Endothelial cell of umbilical vein (primary cell): Measurements from ENCODE around the gene MIEF1. TPM values are rescaled to one million over a fixed set of nuclear protein-coding genes. Genes with fewer than 3 reads are reported as not detected.

Experiments used
- BruUV-seq: library from RNA; stranded (reverse); fragments of 400-500 nt; replicated peaks from 2 replicates; lab custom pipeline; 2021; lab: Mats Ljungman, UMichigan
- CTCF ChIA-PET: fragments of 300-600, 350-600 bp; sonication (Branson Sonifier 250); formaldehyde crosslinking; loops from one replicate; lab custom pipeline; 2021; ENCODE audit warnings: antibody characterized with exemption, inconsistent platforms; lab: Charles Lee
- POLR2A ChIA-PET: fragments of 300-600, 350-600 bp; sonication (Branson Sonifier 250); formaldehyde crosslinking; loops from one replicate; lab custom pipeline; 2021; ENCODE audit warnings: antibody characterized with exemption, inconsistent platforms; lab: Charles Lee
- DNase-seq: peaks from one replicate; pipeline ENCODE4 v3.0.0-alpha.2; 2011; ENCODE audit warnings: low read depth, low spot score
- FAIRE-seq: peaks from 2 replicates; lab custom pipeline; 2011; peaks lifted over from hg19 to GRCh38; lab: Jason Lieb, UNC
- H2AFZ ChIP-seq: 2 replicates; pipeline ENCODE4 v1.6.0; 2012; ENCODE audit warnings: low read depth, low read length, control low read depth, inconsistent platforms
- H3K27ac ChIP-seq: 2 replicates; pipeline ENCODE4 v1.5.1; 2011; ENCODE audit warnings: low read depth, mild to moderate bottlenecking, control low read depth, low read length, moderate library complexity; ENCODE audit not compliant: insufficient read depth
- H3K27me3 ChIP-seq, 2 experiments: 2 replicates each; pipeline versions ENCODE4 v1.6.0 to v1.6.1; 2011; ENCODE audit warnings: low read length in 2 of 2, mixed read lengths in 1 of 2; ENCODE audit not compliant: control insufficient read depth in 2 of 2, insufficient read depth in 2 of 2
- H3K36me3 ChIP-seq, 2 experiments: 2 replicates in 1 of 2; 3 replicates in 1 of 2; pipeline ENCODE4 v1.5.1; 2011; ENCODE audit warnings: low read length in 2 of 2, mild to moderate bottlenecking in 1 of 2, moderate library complexity in 1 of 2; ENCODE audit not compliant: control insufficient read depth in 2 of 2, insufficient read depth in 2 of 2; ENCODE audit errors: extremely low read depth in 1 of 2
- H3K4me1 ChIP-seq: 3 replicates; pipeline ENCODE4 v1.5.1; 2011; ENCODE audit warnings: mild to moderate bottlenecking, low read length; ENCODE audit not compliant: control insufficient read depth, insufficient read depth; ENCODE audit errors: extremely low read depth
- H3K4me2 ChIP-seq: 2 replicates; pipeline ENCODE4 v1.6.1; 2011; ENCODE audit warnings: low read length, control low read depth, mixed read lengths; ENCODE audit not compliant: insufficient read depth
- H3K4me3 ChIP-seq, 3 experiments: fragments of 200-600 bp in 1 of 3; sonication (generic), shearing (Covaris generic) in 1 of 3; replicated peaks in 1 of 3; 2 replicates each; pipeline ENCODE4 v1.5.1; 2011 to 2016; ENCODE audit warnings: control low read depth in 3 of 3, low read length in 3 of 3, mild to moderate bottlenecking in 2 of 3, inconsistent platforms in 1 of 3, low read depth in 1 of 3, moderate library complexity in 1 of 3; ENCODE audit not compliant: insufficient read depth in 1 of 3
- H3K79me2 ChIP-seq: 2 replicates; pipeline ENCODE4 v1.6.0; 2012; ENCODE audit warnings: low read length, inconsistent platforms; ENCODE audit not compliant: control insufficient read depth, insufficient read depth
- H3K9ac ChIP-seq: replicated peaks from 2 replicates; pipeline ENCODE3; 2011; ENCODE audit warnings: low read length, control low read depth; ENCODE audit not compliant: insufficient read depth; ENCODE audit errors: extremely low read depth
- H3K9me1 ChIP-seq: replicated peaks from 3 replicates; pipeline ENCODE4 v1.6.0; 2011; ENCODE audit warnings: mild to moderate bottlenecking, low read length; ENCODE audit not compliant: control insufficient read depth, insufficient read depth; ENCODE audit errors: extremely low read depth
- H3K9me3 ChIP-seq: replicated peaks from 2 replicates; pipeline ENCODE4 v1.5.1; 2012; ENCODE audit warnings: low read length, inconsistent platforms; ENCODE audit not compliant: control insufficient read depth, insufficient read depth
- H4K20me1 ChIP-seq: replicated peaks from 2 replicates; pipeline ENCODE3; 2011; ENCODE audit warnings: mild to moderate bottlenecking, low read length; ENCODE audit not compliant: control insufficient read depth, insufficient read depth; ENCODE audit errors: extremely low read depth
- CTCF ChIP-seq, 2 donors: IDR thresholded peaks; 1 replicate in 1 of 2; 2 replicates in 1 of 2; pipeline ENCODE4 v1.5.1; 2011; ENCODE audit warnings: low read length in 2 of 2, mild to moderate bottlenecking in 2 of 2, moderate library complexity in 2 of 2, control low read depth in 1 of 2, inconsistent platforms in 1 of 2, low read depth in 1 of 2; ENCODE audit not compliant: insufficient read depth in 1 of 2; ENCODE audit errors: extremely low read depth in 1 of 2
- EZH2 ChIP-seq: IDR thresholded peaks from 2 replicates; pipeline ENCODE4 v1.6.1; 2012; ENCODE audit warnings: borderline replicate concordance, low read depth, mild to moderate bottlenecking, moderate library complexity, low read length, inconsistent platforms; ENCODE audit not compliant: severe bottlenecking
- FOS ChIP-seq: IDR thresholded peaks from 2 replicates; pipeline ENCODE4 v1.6.1; 2011; ENCODE audit warnings: mild to moderate bottlenecking, low read length, moderate library complexity, borderline replicate concordance; ENCODE audit not compliant: insufficient read depth
- GATA2 ChIP-seq: IDR thresholded peaks from 2 replicates; pipeline ENCODE4 v1.7.0; 2011; ENCODE audit warnings: low read depth, mild to moderate bottlenecking, moderate library complexity, mixed read lengths, low read length; ENCODE audit not compliant: insufficient read length, insufficient read depth
- JUN ChIP-seq: IDR thresholded peaks from 2 replicates; pipeline ENCODE4 v1.6.1; 2011; ENCODE audit warnings: borderline replicate concordance, low read depth; ENCODE audit not compliant: insufficient read length, insufficient read depth
- MYC ChIP-seq: IDR thresholded peaks from one replicate; pipeline ENCODE4 v1.6.1; 2011; ENCODE audit warnings: mild to moderate bottlenecking, low read depth, low read length
- POLR2A ChIP-seq: IDR thresholded peaks from 2 replicates; pipeline ENCODE4 v1.6.1; 2012; ENCODE audit warnings: low read depth, mild to moderate bottlenecking, control low read depth, low read length
- POLR2AphosphoS5 ChIP-seq: IDR thresholded peaks from 2 replicates; pipeline ENCODE4 v1.6.1; 2012; ENCODE audit warnings: low read depth, mild to moderate bottlenecking, control low read depth, low read length, moderate library complexity; ENCODE audit not compliant: insufficient read depth
- dilution Hi-C: fragments of 300-500 bp; cut with MboI; formaldehyde crosslinking; loops from one replicate; pipeline ENCODE4 v1.15.0; 2019; ENCODE audit warnings: low sequenced_read_pairs; ENCODE audit not compliant: extremely low pct_ligation_motif_present
- intact Hi-C: fragments of 100-400 bp; cut with micrococcal nuclease; formaldehyde crosslinking; loops from one replicate; pipeline ENCODE4 v1.10.0; 2022
- polyA plus RNA-seq, 4 experiments: library from polyadenylated mRNA; depleted of rRNA in 3 of 4; stranded (reverse) in 3 of 4; unstranded in 1 of 4; fragments of >200 nt; gene quantifications; 2 replicates each; pipeline versions ENCODE4 v1.2.1 to v1.2.3, GENCODE V29; 2011 to 2012; ENCODE audit warnings: missing spikeins in 1 of 4
- total RNA-seq: library from RNA; stranded (reverse); gene quantifications from 2 replicates; pipeline ENCODE4 v1.2.3, GENCODE V29; 2021
- TF ChIP-seq, protein P1 (sequence below): IDR thresholded peaks from 2 replicates; pipeline ENCODE4 v1.6.1; 2011; ENCODE audit not compliant: insufficient read depth, insufficient read length

MIEF1 gene
- total and polyA plus RNA-seq, 2 donors (not counting 3 experiments of a cell fraction or from before 2014, with no cell fraction given), result 14.2 to 31.1 TPM

GRCh38 chr22:39560127-39560526 lies 58.0 kb downstream of the MIEF1 start:
- POLR2A ChIA-PET, result no interaction called here

DNA sequence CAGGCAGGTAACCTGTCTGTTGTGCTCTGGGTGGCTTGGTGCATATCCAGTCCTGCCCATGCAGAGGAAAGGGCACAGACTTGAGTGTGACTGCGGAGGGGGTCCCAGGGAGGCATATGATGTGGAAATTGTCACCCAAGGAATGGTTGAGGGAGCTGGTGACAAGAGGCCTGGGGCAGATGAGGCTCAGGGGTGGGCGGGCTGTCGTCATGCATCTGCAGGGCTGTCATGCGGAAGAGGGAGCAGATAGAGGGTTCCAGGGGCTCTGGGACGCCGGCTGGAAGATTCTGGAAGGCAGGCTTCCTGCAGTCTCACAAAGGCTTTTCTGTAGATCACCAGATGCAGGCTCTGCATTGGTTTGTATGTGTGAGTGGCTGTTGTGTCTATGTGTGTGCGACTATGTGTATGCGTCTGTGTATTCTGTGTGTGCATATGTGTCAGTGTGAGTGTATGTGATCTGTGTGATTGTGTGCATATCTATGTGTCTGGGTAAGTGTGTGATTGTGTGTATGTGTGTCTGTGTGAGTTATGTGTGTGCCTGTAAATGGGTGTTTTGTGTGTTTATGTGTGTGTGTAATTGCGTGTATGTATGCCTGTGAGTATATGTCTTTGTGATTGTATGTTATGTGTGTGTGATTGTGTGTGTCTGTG lies 60.9 kb downstream of the MIEF1 start:
- peaks cover 12% of the 10 kb centered on the region in 2 experiments for H3K27me3 ChIP-seq
- H3K4me1 ChIP-seq, result no peaks in the 10 kb centered on the region
- no peak for TF ChIP-seq FOS
- TF ChIP-seq GATA2, result no peak
- TF ChIP-seq CTCF (IDR thresholded peaks at IDR 0.05; ENCODE audit: extremely low read depth in 1 of 2, insufficient read depth in 1 of 2, low read depth in 1 of 2, low read length in 2 of 2), result no peak
- TF ChIP-seq JUN, result no peak
- no peak for TF ChIP-seq POLR2A
- no peak for TF ChIP-seq EZH2
- TF ChIP-seq POLR2AphosphoS5, result no peak
- TF ChIP-seq, protein P1, sequence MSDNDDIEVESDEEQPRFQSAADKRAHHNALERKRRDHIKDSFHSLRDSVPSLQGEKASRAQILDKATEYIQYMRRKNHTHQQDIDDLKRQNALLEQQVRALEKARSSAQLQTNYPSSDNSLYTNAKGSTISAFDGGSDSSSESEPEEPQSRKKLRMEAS, result no peak
- TF ChIP-seq MYC, result no peak
- no peaks in the 10 kb centered on the region for H4K20me1 ChIP-seq
- no peaks in the 10 kb centered on the region for H3K9me1 ChIP-seq
- BruUV-seq, result no TSS peak
- FAIRE-seq, result no peak
- no peak for DNase-seq
- POLR2A ChIA-PET, result no interaction called here
- no peak overlapping the region for H2AFZ ChIP-seq
- H3K9me3 ChIP-seq, result no peaks in the 10 kb centered on the region
- CTCF ChIA-PET, result interaction anchor here (0.9 to 1.8 kb wide), 4 partner anchors 11 to 462 kb away, joined by 3 to 7 read pairs (median 4); no protein-coding TSS in a partner anchor
- H3K9ac ChIP-seq, result no peak overlapping the region
- dilution Hi-C loops (loop anchor here (25.0 kb wide), 1 partner anchor 449 kb away; no protein-coding TSS in a partner anchor), intact Hi-C loops (no loop called here)
- H3K36me3 ChIP-seq, result no peaks in the 10 kb centered on the region
- H3K4me3 ChIP-seq, result no peak overlapping the region
- no peak overlapping the region for H3K4me2 ChIP-seq
- no peak overlapping the region for H3K27ac ChIP-seq
- H3K79me2 ChIP-seq, result no peaks in the 10 kb centered on the region

More at GRCh38 chr22:39560127-39560526, 58.0 kb downstream of the MIEF1 start:
- CTCF ChIA-PET, result interaction anchor here (0.5 to 5.5 kb wide), 10 partner anchors 25 to 484 kb away, joined by 3 to 52 read pairs (median 3); no protein-coding TSS in a partner anchor
- H3K9me3 ChIP-seq, result no peaks in the 10 kb centered on the region
- H3K9me1 ChIP-seq, result no peaks in the 10 kb centered on the region
- no peak for DNase-seq
- H3K79me2 ChIP-seq, result no peaks in the 10 kb centered on the region
- intact Hi-C loops (no loop called here), dilution Hi-C loops (loop anchor here (25.0 kb wide), 1 partner anchor 452 kb away; no protein-coding TSS in a partner anchor)
- H3K4me3 ChIP-seq, result no peak overlapping the region
- no peaks in the 10 kb centered on the region for H3K36me3 ChIP-seq
- H3K4me1 ChIP-seq, result no peaks in the 10 kb centered on the region
- no peak overlapping the region for H2AFZ ChIP-seq
- no peak for FAIRE-seq
- TF ChIP-seq MYC (no peak), EZH2 (no peak), JUN (no peak), POLR2A (no peak), POLR2AphosphoS5 (no peak)
- no peak overlapping the region for H3K4me2 ChIP-seq
- H3K27me3 ChIP-seq, result peaks cover 31 to 33% of the 10 kb centered on the region in 2 experiments
- H3K27ac ChIP-seq, result no peak overlapping the region
- H4K20me1 ChIP-seq, result no peaks in the 10 kb centered on the region
- no TSS peak for BruUV-seq
- H3K9ac ChIP-seq, result no peak overlapping the region
